ENCODE data around the gene PABPN1.

Gene PABPN1

DNA sequence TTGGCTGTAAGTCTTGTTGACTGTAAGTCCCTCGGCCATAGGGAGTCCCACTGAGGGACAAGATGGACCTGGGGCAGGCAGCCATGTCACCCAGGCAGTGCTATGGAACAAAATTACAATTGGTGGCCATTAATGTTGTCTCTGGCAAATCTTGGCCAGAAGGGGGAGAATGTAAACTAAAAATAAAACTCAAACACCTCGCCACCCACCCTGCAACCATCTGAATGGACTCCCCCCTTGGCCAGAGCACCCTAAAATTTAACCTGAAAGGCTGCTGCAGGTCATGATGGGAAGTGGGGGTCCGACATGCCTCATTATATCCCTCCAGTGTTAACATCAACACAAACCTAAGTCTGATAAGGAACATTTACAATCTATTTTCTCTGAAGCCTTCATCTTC is 23.2 kb downstream of the PABPN1 start:
- H4K20me1 ChIP-seq (ENCODE audit: insufficient read depth, low read length) = no peaks in the 10 kb centered on the region
- no peak overlapping the region for H3K9ac ChIP-seq (ENCODE audit: low read depth, low read length)
- H3K27me3 ChIP-seq (ENCODE audit: insufficient read depth, low read length, poor library complexity) = peaks cover 9% of the 10 kb centered on the region
- H3K36me3 ChIP-seq (ENCODE audit: insufficient read depth, low read length) = no peaks in the 10 kb centered on the region
- H3K79me2 ChIP-seq (ENCODE audit: insufficient read depth, low read length) = no peaks in the 10 kb centered on the region
- ATAC-seq (ENCODE audit: insufficient read depth, low read depth) = no peak
- H3K27ac ChIP-seq (ENCODE audit: low read length) = no peak overlapping the region
- H3K9me3 ChIP-seq (ENCODE audit: insufficient read depth, low read length, severe bottlenecking) = peaks cover 9% of the 10 kb centered on the region
- H3K4me1 ChIP-seq (ENCODE audit: insufficient read depth, low read length) = no peaks in the 10 kb centered on the region
- TF ChIP-seq, protein P1, sequence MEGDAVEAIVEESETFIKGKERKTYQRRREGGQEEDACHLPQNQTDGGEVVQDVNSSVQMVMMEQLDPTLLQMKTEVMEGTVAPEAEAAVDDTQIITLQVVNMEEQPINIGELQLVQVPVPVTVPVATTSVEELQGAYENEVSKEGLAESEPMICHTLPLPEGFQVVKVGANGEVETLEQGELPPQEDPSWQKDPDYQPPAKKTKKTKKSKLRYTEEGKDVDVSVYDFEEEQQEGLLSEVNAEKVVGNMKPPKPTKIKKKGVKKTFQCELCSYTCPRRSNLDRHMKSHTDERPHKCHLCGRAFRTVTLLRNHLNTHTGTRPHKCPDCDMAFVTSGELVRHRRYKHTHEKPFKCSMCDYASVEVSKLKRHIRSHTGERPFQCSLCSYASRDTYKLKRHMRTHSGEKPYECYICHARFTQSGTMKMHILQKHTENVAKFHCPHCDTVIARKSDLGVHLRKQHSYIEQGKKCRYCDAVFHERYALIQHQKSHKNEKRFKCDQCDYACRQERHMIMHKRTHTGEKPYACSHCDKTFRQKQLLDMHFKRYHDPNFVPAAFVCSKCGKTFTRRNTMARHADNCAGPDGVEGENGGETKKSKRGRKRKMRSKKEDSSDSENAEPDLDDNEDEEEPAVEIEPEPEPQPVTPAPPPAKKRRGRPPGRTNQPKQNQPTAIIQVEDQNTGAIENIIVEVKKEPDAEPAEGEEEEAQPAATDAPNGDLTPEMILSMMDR (IDR thresholded peaks at IDR 0.05; ENCODE audit: borderline replicate concordance, extremely low read depth, low read length, poor library complexity, severe bottlenecking) = peak; percentile 9
- no peak for TF ChIP-seq EZH2 (IDR thresholded peaks at IDR 0.05; ENCODE audit: borderline replicate concordance, low read depth, low read length, severe bottlenecking)
- no peak overlapping the region for H3K4me3 ChIP-seq (ENCODE audit: low read depth in 1 of 2, low read length in 2 of 2)
- no peak for DNase-seq
- no peak overlapping the region for H2AFZ ChIP-seq (ENCODE audit: low read depth, low read length)
- no peak overlapping the region for H3K4me2 ChIP-seq (ENCODE audit: insufficient read depth, low read length)

DNA sequence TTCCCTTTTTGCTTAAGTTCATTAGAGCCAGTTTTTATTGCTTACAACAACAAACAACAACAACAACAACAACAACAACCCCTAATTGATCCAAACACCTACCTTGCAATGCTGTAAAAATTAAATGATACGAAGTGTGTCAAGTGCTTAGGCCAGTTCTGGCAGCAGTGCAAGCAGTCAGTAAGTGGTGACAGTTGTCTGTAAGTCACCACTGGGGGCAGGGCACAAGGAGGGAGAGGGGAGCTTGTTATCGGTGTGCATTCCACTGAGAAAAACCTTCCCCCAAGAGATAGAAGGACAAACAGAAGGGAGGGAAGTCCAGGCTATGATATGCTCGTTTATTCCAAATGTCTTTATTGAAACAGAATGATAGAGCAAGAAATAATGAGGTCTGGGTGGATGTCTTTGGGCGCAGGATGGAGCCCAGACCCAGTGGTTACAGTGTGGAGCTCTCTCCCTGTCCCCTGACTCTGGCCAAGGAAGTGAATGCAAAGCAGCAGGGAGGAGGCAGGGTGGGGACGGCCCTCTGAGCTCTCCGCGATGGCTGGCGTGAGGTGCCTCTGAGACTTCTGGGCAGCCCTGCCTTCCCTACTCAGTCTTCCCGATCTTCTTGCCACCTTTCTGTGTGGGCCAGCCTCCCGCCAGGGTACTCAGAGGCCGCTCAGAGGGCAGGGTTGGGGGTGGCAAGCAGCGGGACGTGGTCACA is 24.9 kb downstream of the PABPN1 start:
- Histone ChIP-seq H4K20me1 (ENCODE audit: insufficient read depth, low read length) (no peaks in the 10 kb centered on the region), H3K36me3 (ENCODE audit: insufficient read depth, low read length) (no peaks in the 10 kb centered on the region), H3K4me2 (ENCODE audit: insufficient read depth, low read length) (no peak overlapping the region), H3K9ac (ENCODE audit: low read depth, low read length) (no peak overlapping the region), H3K9me3 (ENCODE audit: insufficient read depth, low read length, severe bottlenecking) (no peaks in the 10 kb centered on the region), H3K4me3 (ENCODE audit: low read depth in 1 of 2, low read length in 2 of 2) (no peak overlapping the region), H3K27me3 (ENCODE audit: insufficient read depth, low read length, poor library complexity) (peaks cover 9% of the 10 kb centered on the region), H3K27ac (ENCODE audit: low read length) (no peak overlapping the region), H2AFZ (ENCODE audit: low read depth, low read length) (no peak overlapping the region), H3K79me2 (ENCODE audit: insufficient read depth, low read length) (no peaks in the 10 kb centered on the region), H3K4me1 (ENCODE audit: insufficient read depth, low read length) (no peaks in the 10 kb centered on the region)
- no peak for TF ChIP-seq EZH2 (IDR thresholded peaks at IDR 0.05; ENCODE audit: borderline replicate concordance, low read depth, low read length, severe bottlenecking)
- TF ChIP-seq, protein P1 (IDR thresholded peaks at IDR 0.05; ENCODE audit: borderline replicate concordance, extremely low read depth, low read length, poor library complexity, severe bottlenecking) = no peak
- no peak for DNase-seq
- ATAC-seq (ENCODE audit: insufficient read depth, low read depth) = no peak

DNA sequence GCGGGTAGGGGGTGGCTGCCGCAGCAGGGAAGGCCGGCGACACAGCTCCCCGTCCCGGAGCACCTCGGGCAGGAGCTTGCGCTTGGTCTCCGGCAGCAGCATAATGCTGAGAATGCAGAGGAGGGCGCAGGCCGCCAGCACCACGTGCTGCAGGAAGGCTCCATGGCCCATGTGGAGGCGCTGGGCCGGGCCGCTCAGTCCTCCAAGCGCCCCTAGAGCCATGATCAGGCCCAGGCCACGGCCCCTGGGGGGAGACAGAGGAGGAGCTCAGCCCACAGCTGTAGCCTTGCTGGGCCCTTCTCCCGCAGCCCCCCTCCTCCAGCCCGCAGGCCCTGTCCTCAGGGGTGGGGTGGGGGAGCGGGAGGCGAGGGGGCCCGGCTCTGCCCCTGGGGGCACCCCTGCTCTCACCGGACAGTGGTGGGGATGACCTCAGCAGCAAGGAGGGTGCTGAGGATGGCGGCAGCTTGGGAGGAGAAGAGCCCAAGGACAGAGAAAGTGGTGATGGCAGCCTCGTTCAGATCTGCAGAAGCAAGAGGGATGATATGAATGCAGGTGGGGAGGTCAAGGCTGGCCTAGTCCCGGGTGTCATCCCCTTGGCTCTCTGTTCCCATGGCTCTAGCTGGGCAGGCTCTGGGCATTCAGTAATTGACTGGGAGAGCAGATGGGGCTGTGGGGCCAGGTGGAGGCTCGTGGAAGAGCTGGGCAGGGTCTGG is 25.6 kb downstream of the PABPN1 start:
- Histone ChIP-seq H2AFZ (ENCODE audit: low read depth, low read length) (no peak overlapping the region), H3K4me1 (ENCODE audit: insufficient read depth, low read length) (no peaks in the 10 kb centered on the region), H3K27ac (ENCODE audit: low read length) (no peak overlapping the region), H3K4me3 (ENCODE audit: low read depth in 1 of 2, low read length in 2 of 2) (no peak overlapping the region), H3K27me3 (ENCODE audit: insufficient read depth, low read length, poor library complexity) (peaks cover 11% of the 10 kb centered on the region), H3K9ac (ENCODE audit: low read depth, low read length) (no peak overlapping the region), H3K36me3 (ENCODE audit: insufficient read depth, low read length) (no peaks in the 10 kb centered on the region), H4K20me1 (ENCODE audit: insufficient read depth, low read length) (no peaks in the 10 kb centered on the region), H3K79me2 (ENCODE audit: insufficient read depth, low read length) (no peaks in the 10 kb centered on the region), H3K4me2 (ENCODE audit: insufficient read depth, low read length) (no peak overlapping the region), H3K9me3 (ENCODE audit: insufficient read depth, low read length, severe bottlenecking) (no peaks in the 10 kb centered on the region)
- ATAC-seq (ENCODE audit: insufficient read depth, low read depth) (no peak), DNase-seq (no peak)
- TF ChIP-seq, protein P1 (IDR thresholded peaks at IDR 0.05; ENCODE audit: borderline replicate concordance, extremely low read depth, low read length, poor library complexity, severe bottlenecking) = no peak
- TF ChIP-seq EZH2 (IDR thresholded peaks at IDR 0.05; ENCODE audit: borderline replicate concordance, low read depth, low read length, severe bottlenecking) = no peak
